ENCODE measurements around the gene TOR1A.
"Not testable (repeated sequence)": the region's sequence is repeated elsewhere in the genome, so short reads cannot be mapped to it uniquely, and the experiment has no call there.

Gene TOR1A

DNA sequence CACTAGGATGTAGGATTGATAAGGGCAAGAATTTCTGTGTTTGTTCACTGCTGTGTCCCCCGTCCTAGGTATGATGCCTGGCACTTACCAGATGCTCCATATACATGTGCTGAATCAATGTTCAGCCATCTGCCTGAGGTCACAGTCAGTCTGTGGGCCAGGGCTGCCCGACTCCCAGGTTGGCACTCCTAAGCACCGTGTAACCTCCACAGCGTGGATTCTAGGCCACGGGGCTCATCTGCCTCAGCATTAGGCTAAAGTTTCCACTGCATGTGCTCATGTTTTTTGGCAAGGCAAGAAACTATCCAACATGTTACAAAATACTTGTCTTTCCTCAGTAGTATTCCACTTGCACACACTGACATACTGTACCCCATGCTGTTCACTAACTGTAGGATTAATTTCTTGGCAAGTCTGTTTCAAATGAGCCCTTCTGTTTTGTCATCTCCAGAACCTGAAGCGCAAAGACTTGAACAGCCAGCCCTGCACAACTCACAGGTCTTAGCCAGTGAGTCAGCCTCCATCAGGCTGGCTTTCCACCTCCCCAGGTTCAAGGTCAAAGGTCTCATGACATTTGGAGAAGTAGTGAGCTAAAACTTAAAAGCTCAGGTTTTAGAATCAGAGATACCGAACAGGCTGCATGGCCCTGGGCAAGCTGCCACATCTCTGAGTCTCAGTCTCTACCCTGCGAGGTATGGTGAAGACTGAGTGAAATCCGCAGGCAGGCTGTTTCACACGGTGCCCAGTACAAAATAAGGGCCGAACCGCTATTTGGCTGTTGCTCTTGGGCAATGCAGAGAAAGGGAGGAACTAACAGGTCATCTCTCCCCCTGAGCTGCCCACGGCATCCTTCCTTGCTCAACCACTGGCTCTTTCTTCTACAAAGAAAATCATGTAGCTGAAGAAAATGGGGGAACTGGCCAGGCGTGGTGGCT, 7.2 kb downstream of the TOR1A start:
- DNase-seq, result no peak

DNA sequence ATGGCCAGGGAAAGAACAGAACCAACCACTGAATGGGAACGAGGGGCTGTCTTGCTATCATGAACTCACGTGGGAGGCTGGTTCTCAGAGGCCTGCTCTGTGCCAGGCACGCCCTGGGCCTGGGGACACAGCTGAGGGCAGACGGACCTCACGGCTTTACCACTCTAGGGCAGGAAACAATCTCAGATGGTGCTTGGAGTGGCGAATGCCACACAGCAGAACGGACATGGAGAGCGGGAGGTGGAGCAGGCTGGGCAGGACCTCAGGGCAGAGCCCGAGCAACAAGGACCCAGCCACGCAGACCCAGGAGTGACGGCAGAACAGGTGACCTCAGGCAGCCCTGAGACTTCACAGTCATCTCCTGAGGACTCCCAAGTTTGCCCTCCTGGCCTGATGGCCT, 8.7 kb downstream of the TOR1A start:
- DNase-seq, result no peak

DNA sequence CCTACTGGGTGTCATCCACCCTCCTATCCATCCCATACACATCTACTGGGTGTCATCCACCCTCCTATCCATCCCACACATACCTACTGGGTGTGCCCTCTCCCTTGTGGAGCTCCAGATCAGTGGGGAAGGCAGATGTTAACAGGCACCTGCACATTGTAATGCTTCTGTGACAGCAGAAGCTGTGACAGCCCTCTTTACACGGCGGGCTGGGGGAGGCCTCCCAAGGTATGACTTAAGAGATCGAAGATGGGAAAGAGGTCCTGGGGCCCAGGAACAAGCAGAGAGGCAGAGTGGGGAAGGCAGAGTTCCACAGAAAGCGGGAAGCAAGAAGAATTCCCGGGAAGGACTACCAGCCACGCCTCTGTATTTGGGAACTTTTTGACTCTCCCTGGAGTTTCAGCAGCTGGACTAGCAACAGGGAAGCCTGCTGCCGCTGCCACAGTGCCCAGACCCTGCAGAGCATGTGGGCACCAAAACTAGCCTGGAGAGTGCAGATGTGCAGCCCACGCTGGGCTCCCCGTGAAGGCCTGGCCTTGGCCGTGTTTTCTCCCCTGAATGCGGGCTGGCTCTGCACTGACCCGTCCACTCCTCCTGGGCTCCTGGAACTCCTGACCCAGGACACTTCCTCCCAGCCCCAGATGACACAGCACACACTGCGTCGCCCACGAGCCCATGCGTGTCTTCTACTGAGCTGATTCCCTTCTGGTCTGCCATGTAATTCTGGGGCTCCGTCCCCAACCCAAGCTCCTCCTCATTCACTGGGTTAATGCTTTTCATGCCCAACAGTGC, 9.3 kb downstream of the TOR1A start:
- no peak for DNase-seq

DNA sequence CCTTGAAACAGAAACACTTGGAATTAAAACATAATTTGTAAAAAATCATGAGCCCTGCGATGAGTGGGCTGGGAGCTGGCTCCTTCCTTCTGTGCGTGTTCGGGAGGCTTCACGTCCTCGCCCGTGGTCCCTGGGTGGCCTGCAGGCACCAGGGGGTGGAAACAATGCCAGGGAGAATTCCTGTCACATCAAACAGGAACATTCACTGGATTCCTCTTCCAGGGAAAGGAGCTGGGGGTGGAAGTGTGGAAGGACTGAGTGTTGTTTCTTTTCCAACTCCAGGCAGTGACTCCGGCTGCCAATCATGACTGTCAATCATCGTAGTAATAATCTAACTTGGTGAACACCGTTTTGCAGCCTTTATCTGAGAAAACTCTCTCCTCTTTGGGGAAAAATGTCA, 10.3 kb downstream of the TOR1A start:
- no peak for DNase-seq

DNA sequence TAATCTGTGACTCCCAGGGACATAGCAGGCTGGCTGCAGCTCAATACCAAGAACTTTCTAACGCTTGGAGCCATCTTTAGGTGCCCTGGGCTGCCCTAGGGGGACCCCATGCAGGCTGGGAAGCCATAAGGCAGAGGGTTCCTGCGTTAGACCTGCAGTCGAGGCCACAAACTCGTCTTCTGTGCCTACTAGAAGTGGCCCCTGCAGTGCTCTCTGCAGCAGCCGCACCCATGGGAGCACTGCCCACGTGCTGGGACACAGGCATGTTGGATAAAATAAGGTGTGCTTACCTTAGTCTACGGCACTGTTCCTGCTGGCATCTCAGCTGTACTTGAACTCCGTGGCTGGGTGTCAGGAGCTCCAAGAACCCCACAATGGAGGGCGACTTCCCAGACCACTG, 11.6 kb downstream of the TOR1A start:
- DNase-seq, result no peak

DNA sequence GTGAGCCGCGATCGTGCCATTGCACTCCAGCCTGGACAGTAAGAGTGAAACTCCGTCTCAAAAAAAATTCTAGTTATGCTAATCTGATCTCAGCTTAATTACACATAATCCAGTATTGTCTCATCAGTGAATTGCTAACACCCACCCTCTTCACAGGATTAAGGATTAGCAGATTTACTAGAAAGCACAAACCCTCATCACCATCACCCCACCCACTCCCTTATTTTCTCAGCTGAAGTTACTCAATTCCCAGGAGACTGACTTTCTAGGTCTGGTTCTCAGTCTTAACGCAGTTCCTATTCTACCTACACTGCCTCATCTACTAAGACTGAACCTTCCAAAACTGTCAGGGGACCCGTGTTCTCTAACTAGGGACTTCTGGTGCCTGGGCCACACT, 12.0 kb downstream of the TOR1A start:
- no peak for DNase-seq

DNA sequence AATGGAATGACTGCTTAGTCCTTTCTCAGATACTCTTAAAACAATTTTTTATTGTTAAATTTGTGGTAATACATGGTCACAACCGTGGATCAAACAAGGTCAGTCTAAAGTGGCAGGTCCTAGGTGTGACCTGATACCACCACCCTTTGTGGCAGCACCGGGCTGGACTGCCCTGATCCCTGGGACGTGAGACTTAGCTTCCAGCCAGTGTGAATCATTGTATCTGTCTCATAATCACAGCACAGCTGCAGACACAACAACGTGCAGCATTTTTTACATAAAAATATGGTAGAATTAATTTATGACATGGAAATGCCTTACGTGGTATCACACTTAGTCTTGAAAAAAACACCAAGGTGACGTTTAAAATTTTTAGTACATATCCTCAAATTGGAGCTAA, 13.1 kb downstream of the TOR1A start:
- no peak for DNase-seq

DNA sequence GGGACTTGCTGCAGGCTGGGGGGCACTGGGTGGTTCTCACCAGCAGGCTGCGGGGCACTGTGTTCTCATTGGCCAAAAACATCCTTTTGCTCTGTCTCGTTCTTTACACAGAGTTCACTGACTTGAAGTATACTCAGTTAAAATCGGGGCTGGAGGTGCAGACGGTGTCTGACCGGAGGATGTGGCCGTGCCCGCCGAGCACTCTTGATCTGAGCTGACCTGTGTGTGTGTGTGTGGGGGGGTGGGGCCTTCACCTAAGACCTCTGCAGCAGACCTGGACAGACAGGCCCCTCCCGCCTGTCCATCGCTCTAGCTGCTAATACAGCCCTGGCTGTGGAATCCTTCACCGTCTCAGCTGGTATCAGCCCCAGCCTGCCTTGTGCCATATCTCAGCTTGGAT, 13.8 kb downstream of the TOR1A start:
- no peak for DNase-seq

DNA sequence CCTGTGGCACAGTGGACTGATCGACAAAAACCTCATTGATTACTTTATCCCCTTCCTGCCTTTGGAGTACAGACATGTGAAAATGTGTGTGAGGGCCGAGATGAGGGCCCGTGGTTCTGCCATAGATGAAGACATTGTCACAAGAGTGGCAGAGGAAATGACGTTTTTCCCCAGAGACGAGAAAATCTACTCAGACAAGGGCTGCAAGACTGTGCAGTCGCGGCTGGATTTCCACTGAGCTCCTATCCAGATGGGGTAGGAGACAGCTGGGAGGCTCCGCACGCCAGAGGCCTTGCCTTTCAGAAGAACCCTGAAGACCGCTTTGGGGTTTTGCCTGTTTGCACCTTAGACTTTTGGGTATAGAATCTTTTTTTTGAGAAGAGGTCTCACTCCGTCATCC, 14.6 kb downstream of the TOR1A start:
- DNase-seq, result no peak

DNA sequence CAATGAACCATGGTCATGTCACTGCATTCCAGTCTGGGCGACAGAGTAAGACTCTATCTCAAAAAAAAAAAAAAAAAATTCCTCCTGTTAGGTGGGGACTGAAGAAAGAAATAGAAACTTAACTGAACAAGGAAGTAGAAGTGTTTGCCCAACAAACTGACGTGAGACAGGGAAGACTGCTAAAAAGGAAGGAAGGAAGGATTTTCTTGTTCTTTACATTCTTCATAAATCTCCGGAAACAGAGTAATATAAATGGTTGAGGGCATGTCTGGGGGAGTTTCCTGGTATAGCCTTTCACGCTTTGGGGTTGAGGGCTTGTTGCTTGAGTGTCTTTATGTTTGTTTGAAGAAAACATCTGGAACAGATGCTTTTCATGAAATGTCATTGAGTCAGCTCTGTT, 17.9 kb downstream of the TOR1A start:
- DNase-seq, result no peak

DNA sequence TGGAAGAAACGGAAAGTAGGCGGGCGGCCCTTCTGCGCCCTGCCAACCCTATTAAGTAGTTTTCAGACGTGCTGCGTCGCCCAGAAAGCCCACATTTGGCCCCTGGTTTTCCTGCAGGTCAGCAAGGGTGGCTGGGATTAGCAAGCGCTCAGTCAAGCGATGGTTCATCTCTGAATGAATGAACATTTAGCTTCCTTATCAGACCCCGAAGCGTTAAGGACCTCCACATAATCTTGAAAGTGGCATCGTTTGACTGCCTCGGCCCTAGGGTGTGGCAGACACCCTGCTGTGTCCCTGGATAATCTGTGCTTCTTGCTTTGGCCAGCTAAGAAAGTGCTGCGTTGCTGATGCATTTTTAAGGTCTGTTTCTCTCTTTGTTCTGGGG, 20.3 kb downstream of the TOR1A start:
- DNase-seq, result no peak

DNA sequence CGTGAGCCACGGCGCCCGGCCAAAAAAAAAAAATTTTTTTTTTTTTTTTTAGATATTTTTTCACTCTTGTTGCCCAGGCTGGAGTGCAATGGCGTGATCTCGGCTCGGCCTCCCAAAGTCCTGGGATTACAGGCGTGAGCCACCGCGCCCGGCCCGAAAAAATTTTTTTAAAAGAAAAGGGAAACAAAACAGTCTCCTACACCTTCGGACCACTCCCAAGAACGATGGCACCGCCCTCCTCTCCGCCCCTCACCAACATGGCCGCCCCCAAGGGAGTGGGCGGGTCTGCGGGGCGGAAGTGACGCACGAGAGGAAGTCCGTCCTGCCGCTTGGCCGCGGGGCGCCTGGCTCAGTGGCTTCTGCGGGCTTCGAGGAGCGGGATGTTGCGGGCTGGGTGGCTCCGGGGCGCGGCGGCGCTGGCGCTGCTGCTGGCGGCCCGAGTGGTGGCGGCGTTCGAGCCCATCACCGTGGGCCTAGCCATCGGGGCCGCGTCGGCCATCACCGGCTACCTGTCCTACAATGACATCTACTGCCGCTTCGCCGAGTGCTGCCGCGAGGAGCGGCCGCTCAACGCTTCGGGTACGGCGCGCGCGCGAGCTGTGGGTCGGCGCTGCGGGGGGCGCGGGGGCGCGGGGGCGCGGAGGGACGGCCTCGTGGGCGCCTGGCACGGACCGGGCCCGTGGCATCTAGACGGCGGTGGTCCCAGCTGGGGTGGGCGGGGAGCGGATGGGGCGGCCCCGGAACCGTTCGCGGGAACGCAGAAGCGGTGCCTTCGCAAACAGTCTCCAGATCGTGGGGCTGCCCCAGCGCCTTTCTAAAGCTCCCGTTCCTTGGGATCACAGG, 20.9 kb downstream of the TOR1A start, which contains the start of gene TOR1B:
TOR1B (plus strand) TSS at position 352 of the 843 bp plus-strand sequence; CDS start at position 381, 29 bp downstream.
- peak; percentile 94 for DNase-seq

DNA sequence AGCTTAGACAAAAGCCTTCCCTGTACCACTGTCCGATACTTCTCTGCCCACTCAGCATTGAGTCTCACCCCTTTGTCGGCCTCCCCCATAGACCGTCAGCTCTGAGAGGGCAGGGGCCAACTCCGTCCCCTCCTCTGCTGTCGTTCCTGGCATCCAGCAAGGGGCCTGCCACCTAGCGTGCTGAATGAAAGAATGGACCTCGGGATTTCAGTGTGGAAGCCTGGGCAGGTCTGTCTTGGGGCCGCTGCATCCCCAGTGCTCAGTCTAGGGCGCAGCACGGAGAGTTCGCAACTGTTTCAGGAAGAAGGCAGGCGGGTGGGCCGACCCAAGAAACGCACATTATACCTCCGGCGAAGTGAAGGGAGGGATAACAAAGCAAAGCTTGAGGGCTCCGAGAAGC, 22.4 kb downstream of the TOR1A start:
- DNase-seq, result no peak

DNA sequence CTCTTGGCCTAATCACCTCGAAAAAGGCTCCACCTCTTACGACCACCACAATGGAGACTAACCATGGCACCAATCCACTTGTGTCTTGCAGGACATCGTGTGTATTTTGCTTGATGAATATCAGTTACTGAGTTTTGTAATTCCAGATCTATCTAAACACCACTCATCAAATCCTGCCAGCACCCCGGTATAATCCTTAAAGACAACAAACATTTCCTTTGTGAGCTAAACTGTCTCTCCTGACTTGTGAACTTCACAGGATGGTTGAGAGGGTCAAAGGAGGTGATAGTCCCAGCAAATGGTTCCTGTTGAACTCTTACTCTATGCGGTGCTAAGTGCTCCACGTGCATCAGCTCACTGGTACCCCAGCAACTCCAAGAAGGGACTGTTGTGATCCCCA, 25.0 kb downstream of the TOR1A start:
- DNase-seq, result no peak

DNA sequence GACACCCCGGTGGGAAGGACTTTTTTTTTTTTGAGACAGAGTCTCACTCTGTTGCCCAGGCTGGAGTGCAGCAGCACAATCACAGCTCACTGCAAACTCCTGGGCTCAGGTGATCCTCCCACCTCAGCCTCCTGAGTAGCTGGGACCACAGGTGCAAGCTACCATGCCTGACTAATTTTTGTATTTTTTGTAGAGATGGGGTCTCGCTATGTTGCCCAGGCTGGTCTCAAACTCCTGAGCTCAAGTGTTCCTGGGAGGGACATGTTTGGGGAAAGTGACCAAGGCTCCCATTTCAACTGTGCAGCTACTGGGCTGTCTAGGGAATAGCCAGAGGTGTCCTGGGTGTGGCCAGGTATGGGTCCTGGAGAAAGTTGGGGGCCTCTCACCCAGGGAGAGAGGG, 27.9 kb downstream of the TOR1A start:
- DNase-seq, result not testable (repeated sequence)

DNA sequence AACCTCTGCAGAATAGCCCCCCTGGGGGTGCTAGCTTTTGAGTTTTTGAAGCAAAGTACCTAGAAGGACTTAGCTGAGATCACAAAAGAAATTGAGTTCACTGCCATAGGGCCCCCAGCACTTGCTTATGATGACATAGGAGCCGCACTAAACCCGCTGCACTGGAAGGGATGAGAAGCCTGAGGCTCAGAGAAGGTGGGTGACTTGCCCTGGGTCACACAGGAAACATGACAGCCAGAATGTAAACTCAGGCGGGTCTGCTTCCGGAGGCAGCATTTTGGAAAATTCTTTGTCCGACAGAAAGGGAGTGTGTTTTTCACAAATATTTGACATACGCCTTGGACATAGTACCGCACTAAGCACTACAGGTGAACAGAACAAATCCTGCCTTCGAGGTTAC, 29.4 kb downstream of the TOR1A start:
- no peak for DNase-seq

DNA sequence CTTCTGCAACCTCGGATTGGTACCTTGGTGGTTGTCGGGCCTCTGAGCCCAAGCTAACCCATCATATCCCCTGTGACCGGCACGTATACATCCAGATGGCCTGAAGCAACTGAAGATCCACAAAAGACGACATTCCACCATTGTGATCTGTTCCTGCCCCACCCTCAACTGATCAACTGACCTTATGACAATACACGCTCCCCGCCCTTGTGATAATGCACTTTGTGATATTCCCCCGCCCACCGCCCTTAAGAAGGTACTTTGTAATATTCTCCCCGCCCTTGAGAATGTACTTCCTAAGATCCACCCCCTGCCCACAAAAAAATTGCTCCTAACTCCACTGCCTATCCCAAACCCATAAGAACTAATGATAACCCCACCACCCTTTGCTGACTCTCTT, 37.5 kb downstream of the TOR1A start:
- DNase-seq, result no peak

DNA sequence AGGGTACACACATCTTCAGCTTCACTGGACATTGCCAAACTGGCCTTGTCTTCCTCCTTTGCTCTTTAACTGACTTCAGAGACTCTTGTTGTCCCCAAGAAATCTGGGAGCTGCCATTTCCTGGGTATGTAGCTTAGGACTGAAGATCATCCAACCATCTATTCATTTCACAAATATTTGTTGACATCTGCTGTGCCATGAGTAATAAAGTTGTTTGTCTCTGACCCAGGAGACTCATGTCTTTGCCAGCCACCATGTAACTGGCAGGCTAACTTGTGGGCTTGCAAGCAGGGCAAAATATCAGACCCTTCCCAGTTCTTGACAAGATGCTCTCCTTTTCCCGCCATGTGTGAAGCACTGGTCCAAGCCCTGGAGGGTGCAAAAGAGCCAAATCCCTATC, 38.1 kb downstream of the TOR1A start:
- DNase-seq, result no peak

DNA sequence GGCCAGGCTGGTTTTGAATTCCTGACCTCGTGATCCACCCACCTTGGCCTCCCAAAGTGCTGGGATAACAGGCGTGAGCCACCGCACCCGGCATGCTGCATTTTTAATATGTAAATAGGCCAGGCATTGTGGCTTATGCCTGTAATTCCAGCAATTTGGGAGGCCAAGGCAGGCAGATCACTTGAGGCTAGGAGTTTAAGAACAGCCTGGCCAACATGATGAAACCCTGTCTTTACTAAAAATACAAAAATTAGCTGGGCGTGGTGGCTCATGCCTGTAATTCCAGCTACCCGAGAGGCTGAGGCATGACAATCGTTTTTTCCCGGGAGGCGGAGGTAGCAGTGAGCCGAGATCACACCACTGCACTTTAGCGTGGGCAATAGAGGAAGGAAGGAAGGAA, 39.0 kb downstream of the TOR1A start:
- DNase-seq, result not testable (repeated sequence)

DNA sequence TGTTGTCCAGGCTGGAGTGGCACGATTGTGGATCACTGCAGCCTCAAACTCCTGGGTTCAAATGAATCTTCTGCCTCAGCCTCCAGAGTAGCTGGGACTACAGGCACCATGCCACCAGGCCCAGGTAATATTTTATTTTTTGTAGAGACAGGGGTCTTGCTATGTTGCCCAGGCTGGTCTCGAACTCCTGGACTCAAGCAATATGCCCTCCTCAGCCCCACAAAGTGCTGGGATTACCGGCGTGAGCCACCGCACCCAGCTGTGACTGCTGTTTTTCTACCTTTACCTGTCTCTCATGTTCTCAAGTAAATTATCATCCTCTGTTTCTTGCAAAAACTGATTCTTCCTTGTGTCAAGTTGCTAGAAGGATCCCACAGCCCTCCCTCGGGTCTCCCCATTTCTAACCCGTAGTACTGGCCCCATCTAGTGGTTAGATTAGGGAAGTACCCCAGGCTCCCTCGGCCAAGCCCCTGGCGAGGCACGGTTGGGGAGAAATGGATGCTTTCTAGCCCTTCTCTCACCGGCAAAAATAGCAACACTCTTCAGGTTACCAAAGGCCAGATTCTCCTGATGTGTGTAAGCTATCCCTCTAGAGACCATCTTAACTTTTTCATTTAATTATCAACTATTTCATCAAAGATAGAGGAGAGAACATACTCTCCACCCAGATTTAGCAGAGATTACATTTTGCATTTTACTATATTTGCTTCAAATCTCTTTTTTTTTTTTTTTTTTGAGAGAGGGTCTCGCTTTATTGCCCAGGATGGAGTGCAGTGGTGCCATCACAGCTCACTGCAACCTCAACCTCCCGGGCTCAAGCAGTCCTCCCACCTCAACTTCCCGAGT, 40.2 kb downstream of the TOR1A start:
- DNase-seq, result peak; percentile 73

DNA sequence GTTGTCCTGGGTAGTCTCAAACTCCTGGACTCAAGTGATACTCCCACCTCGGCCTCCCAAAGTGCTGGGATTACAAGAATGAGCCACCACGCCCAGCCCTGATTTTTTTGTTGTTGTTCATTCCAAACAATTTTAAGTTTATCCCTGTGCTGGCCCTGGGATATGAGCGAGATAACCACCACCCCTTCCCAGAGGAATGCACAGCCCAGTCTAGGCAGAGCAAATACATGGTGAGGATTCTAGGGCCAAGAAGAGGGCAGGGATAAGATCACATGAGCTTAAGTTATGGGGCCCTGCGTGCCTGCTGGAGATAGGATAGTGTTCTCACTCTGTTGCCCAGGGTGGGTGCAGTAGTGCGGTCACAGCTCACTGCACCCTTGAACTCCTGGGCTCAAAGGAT, 42.0 kb downstream of the TOR1A start:
- DNase-seq, result peak; percentile 64

DNA sequence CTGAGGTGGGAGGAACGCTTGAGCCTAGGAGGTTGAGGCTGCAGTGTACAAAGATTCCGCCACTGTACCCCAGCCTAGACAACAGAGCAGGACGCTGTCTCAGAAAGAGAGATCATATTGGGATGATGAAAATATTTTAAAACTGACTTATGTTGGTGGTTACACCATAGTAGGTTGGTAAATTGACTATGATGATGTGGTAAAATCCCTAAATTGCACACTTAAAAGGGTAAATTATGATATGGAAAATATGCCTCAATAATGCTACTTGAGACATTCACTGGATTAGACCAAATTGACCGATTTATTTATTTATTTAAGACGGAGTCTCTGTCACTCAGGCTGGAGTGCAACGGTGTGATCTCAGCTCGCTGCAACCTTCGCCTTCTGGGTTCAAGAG, 42.8 kb downstream of the TOR1A start:
- no peak for DNase-seq
